Lower lobe of right lung (tissue), 2 donors: ENCODE measurements around the gene GFRA4. TPM values are rescaled to one million over a fixed set of nuclear protein-coding genes. Genes with fewer than 3 reads are reported as not detected.

Source experiments
- ATAC-seq, 2 donors: fragments of 200-7000 bp; cut with Tn5 transposase; one replicate each; pipeline ENCODE4 v1.9.1; 2020 to 2022; ENCODE audit warnings: mild to moderate bottlenecking in 2 of 2, moderate library complexity in 2 of 2
- DNase-seq: peaks from one replicate; pipeline ENCODE4 v3.0.0-alpha.2; 2020
- H3K27ac ChIP-seq: fragments of 200-600 bp; one replicate; pipeline ENCODE4 v1.8.0; 2022
- H3K27me3 ChIP-seq: fragments of 200-600 bp; one replicate; pipeline ENCODE4 v1.8.0; 2022; ENCODE audit warnings: low read depth
- H3K36me3 ChIP-seq: fragments of 200-600 bp; one replicate; pipeline ENCODE4 v1.8.0; 2022; ENCODE audit warnings: mild to moderate bottlenecking
- H3K4me1 ChIP-seq: fragments of 200-600 bp; one replicate; pipeline ENCODE4 v1.8.0; 2022
- H3K4me3 ChIP-seq: fragments of 200-600 bp; one replicate; pipeline ENCODE4 v1.8.0; 2022; ENCODE audit warnings: mild to moderate bottlenecking
- H3K9me3 ChIP-seq: fragments of 200-600 bp; one replicate; pipeline ENCODE4 v1.8.0; 2022
- CTCF ChIP-seq: fragments of 200-600 bp; IDR thresholded peaks from one replicate; pipeline ENCODE4 v1.8.0; 2022; ENCODE audit warnings: antibody characterized with exemption, mild to moderate bottlenecking
- intact Hi-C: fragments of 100-400 bp; cut with DNase I; formaldehyde crosslinking; loops from one replicate; pipeline ENCODE4 v1.11.0; 2022
- total RNA-seq: library from RNA; stranded (reverse); fragmentation: NEBNext Ultra II Directional; extraction: Animal tissue kit (Norgen Biotek cat#: 25700); gene quantifications from one replicate; pipeline ENCODE4 v1.2.1, GENCODE V29; 2021
- donor health status: DM: no; HTN: yes; CAD: no; lungs with severe emphysema.

GFRA4 gene
- total RNA-seq, 1 donor from 2014 or later: not detected

DNA sequence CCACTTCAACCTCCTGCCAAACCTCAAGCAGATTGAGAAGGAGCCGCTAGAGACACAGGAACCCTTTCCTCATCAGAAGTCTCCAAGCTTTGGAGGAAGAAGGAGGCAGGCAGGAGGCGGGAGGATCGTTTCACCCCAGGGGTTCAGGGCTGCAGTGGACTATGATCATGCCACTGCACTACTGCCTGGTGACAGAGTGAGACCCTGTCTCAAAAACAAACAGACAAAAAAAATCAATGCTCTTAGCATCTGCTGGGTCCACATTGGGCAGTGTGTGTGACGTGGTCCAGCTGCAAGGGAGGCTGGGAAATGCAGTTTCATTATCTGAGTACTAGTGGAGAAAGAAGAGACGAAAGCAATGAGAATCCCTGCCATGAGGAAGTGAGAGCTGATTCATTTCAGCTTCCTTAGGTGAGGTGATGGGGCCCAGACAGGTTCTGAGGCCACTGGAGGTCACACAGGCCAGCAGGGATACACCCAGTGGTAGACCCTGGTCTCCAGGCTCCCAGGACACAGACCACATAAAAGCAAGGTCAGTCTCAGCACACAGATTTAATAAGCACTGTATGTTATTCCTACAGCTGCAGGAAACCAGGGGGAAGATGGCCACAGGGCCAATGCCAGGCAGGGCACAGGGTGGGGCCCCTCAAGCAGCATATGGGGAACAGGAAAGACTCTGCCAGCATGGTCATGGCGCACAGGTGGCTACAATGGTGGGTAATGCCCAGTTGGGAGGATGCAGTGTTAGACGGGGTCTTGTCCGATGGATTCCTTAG is 4.3 kb downstream of the GFRA4 start:
- Histone ChIP-seq H3K27ac (no peak overlapping the region), H3K36me3 (no peaks in the 10 kb centered on the region), H3K4me3 (no peak overlapping the region), H3K4me1 (no peaks in the 10 kb centered on the region), H3K9me3 (no peaks in the 10 kb centered on the region), H3K27me3 (peaks cover 32% of the 10 kb centered on the region)
- no peak for DNase-seq
- intact Hi-C loops: no loop called here
- ATAC-seq: no peak
- no peak for TF ChIP-seq CTCF

DNA sequence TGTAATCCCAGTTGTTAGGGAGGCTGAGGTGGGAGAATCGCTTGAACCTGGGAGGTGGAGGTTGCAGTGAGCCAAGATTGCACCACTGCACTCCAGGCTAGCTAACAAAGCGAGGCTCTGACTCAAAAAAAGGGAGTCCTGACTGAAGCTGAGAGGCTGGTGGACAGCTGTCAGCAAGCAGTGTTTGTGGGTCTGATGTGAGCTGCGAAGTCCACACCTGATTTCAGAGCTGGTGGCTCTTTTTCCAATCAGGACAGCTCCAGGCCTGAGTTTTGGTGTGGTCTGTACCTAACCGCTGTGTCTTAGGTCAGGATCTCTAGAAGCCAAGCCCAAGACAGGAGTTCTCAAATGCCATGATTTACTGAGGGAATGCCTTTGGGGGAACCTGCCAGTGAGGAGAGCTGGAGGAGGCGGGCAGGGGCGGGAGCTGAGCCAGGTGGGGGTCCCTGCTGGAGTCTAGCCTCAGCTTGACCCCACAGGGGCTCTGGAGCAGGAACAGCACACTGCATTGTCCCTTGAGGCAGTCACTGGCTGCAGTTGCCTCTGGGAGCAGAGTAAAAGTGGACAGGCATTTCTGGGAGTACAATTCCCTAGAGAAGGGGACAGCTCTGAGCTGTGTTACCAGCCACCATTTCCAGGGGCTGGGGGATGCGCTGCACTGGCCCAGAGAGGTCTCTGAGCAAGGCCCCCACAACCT is 5.0 kb downstream of the GFRA4 start:
- no peak overlapping the region for H3K27ac ChIP-seq
- peaks cover 32% of the 10 kb centered on the region for H3K27me3 ChIP-seq
- intact Hi-C loops: no loop called here
- no peaks in the 10 kb centered on the region for H3K9me3 ChIP-seq
- no peaks in the 10 kb centered on the region for H3K4me1 ChIP-seq
- no peaks in the 10 kb centered on the region for H3K36me3 ChIP-seq
- no peak for ATAC-seq
- no peak for DNase-seq
- TF ChIP-seq CTCF: no peak
- H3K4me3 ChIP-seq: no peak overlapping the region

DNA sequence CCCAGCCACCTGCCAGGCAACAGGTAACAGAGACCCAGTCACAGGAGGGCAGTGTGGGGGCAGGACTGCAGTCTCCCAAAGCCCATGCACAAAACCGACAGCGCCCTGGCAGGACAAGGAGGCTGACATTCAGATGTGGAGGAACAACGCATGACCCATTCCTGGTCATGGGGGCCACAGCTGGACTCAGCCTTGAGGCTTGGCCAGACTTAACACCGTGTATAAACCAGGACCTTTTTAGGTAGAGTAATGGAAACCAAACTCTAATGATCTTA is 8.1 kb downstream of the GFRA4 start:
- no peak for TF ChIP-seq CTCF
- H3K27me3 ChIP-seq: peaks cover 7% of the 10 kb centered on the region
- H3K36me3 ChIP-seq: peaks cover 4% of the 10 kb centered on the region
- no peaks in the 10 kb centered on the region for H3K9me3 ChIP-seq
- intact Hi-C loops: no loop called here
- no peak for DNase-seq
- no peak overlapping the region for H3K27ac ChIP-seq
- ATAC-seq: no peak
- no peaks in the 10 kb centered on the region for H3K4me1 ChIP-seq
- no peak overlapping the region for H3K4me3 ChIP-seq

DNA sequence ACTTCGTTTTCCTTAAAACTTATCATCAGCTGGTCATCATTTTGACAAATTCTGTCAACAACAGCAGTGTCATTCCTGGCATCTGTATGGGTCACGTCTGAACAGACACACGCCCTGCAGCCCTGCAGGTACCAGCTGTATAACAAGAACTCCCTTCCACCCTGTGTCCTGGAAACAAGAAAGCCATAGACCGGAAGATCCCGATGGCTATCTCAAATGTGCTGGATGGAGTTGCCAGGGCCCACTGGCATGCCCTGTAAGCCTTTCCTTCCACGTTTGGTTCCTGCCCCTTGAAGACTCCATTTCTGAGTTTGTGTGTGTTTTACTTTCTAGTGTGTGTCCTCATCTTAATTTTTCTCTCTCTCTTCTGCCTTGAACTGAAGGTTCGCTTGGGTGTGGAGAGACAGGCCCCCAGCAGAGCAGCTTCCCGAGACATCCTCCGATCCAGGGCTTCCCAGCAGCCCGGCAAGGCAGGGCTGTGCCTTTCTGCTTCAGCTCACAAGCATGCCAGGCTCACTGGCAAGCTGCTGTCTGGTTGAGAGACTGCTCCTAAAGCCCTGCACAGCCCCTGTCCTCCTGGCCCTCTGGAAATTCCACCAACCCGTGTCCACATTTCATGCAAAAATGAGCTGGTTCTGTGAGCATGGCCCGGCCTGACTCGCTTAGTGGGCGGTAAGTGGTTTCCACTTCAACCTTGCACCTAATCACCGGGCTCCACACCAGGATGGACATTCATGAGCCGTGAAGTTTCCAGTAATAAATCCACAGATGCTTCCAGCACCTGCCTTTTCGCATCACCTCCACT is 8.7 kb downstream of the GFRA4 start:
- peaks cover 1% of the 10 kb centered on the region for H3K27me3 ChIP-seq
- intact Hi-C loops: no loop called here
- H3K4me3 ChIP-seq: no peak overlapping the region
- TF ChIP-seq CTCF: no peak
- H3K4me1 ChIP-seq: no peaks in the 10 kb centered on the region
- H3K27ac ChIP-seq: no peak overlapping the region
- H3K36me3 ChIP-seq: peaks cover 8% of the 10 kb centered on the region
- no peak for ATAC-seq
- no peak for DNase-seq
- no peaks in the 10 kb centered on the region for H3K9me3 ChIP-seq

DNA sequence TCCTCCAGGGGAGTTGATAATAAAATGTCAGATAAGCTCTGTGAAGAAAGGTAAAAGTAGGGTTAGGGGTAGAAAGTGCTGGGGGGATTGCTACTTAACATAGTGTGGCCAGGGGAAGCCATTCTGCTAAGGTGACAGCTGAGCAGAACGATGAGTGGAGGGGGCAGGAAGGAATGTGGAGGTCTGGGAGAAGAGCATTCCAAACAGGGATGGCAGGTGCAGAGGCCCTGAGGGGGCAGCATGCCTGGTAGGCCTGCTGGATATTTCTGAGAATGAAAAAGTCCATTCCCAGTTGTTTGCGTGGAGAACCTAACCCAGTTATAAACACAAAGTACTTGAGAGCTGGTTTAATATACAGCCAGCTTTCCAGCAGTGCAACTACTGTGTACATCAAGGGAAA is 9.3 kb downstream of the GFRA4 start:
- H3K4me3 ChIP-seq: no peak overlapping the region
- no peak for TF ChIP-seq CTCF

More for the DNA sequence above, 9.3 kb downstream of the GFRA4 start:
- no peak for ATAC-seq
- Histone ChIP-seq H3K27ac (no peak overlapping the region), H3K36me3 (peaks cover 11% of the 10 kb centered on the region), H3K4me1 (no peaks in the 10 kb centered on the region), H3K27me3 (no peaks in the 10 kb centered on the region), H3K9me3 (no peaks in the 10 kb centered on the region)
- no peak for DNase-seq
- intact Hi-C loops: no loop called here
